AG10803 (cell line): ENCODE data around the gene TSPAN17.
"Not testable (repeated sequence)": the region's sequence is repeated elsewhere in the genome, so short reads cannot be mapped to it uniquely, and the experiment has no call there.

Source experiments
- DNase-seq: peaks from one replicate; pipeline ENCODE4 v3.0.0; 2010; ENCODE audit warnings: low read depth
- H3K4me3 ChIP-seq: 2 replicates; pipeline ENCODE4 v1.5.1; 2011; ENCODE audit warnings: mild to moderate bottlenecking, low read length, control low read depth
- CTCF ChIP-seq: conservative IDR thresholded peaks from 2 replicates; pipeline ENCODE4 v1.5.1; 2011; ENCODE audit warnings: mild to moderate bottlenecking, low read length, control low read depth, inconsistent platforms

The TSPAN17 gene

DNA sequence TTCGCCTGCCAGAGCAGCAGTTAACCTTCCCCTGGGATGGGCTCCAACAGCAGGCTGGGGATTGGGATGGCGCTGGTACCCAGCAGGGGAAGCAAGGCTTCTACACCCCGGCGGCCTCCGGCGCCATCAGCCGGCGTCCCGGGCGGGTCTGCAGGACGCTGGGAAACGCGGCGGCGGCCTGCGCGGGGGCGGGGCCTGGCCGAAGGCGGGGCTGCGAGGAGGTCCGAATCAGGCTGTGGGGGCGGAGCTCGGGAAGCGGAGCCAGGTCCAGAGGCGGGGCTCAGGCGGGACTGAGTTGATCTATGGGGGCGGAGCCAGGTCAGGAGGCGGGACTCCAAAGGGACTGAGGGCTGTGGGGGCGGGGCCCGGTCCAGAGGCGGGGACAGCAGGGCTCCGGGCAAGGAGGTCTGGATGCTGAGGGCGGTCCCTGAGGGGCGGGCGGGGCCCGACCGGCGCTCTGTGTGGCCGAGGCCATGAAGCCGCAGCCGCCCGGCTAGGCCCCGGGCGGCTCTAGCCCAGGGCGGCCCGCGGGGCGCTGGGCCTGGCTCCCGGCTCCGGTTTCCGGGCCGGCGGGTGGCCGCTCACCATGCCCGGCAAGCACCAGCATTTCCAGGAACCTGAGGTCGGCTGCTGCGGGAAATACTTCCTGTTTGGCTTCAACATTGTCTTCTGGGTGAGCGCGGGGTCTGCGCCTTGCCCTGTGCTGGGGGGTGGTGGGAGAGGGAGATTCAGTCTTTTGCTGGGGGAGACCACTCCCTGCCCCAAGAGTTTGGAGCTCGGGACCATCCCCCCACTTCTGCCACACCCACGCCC lies at the start of gene TSPAN17:
Gene TSPAN17 (plus strand): TSS at position 455 of the 813 bp plus-strand sequence. CDS start 132 bp downstream, at position 587.
- peak; percentile 98 for DNase-seq
- H3K4me3 ChIP-seq, result peak within 1 kb of the TSS; percentile 87
- TF ChIP-seq CTCF, result peak; percentile 31

GRCh38 chr5:176599749-176600430 lies 47.4 kb upstream of the TSPAN17 start:
- H3K4me3 ChIP-seq, DNase-seq: not testable (repeated sequence)

DNA sequence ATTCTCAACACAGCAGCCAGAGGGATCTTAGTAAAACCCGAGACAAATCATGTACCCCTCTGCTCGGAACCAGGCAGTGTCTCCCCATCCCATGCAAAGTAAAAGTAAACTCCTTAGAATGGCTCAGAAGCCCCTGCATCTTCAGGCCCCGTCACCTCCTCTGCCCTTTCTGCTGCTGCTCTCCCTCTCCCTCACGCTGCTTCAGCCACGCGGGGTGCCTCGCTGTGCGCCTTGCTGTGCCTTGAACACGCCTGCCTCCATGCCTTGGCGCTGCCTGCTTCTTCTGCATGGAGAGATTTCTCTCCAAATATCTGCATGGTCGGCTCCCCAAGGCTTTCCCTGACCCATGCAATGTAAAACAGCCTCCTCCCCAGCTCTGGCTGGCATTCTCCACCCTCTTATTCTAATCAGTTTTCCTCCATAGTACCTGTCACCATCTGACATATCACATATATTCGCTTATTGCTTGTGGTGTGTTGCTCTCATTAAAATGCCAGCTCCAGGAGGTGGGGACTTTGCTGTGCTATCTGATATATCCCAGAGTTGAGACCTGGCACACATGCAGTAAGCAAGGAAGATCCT lies 45.3 kb upstream of the TSPAN17 start:
- TF ChIP-seq CTCF, result no peak
- H3K4me3 ChIP-seq, result no peak overlapping the region
- DNase-seq, result no peak

- DNase-seq, result no peak
- H3K4me3 ChIP-seq, result no peak overlapping the region
- no peak for TF ChIP-seq CTCF
These were observed 44.2 kb upstream of the TSPAN17 start for GRCh38 chr5:176603091-176603490.

DNA sequence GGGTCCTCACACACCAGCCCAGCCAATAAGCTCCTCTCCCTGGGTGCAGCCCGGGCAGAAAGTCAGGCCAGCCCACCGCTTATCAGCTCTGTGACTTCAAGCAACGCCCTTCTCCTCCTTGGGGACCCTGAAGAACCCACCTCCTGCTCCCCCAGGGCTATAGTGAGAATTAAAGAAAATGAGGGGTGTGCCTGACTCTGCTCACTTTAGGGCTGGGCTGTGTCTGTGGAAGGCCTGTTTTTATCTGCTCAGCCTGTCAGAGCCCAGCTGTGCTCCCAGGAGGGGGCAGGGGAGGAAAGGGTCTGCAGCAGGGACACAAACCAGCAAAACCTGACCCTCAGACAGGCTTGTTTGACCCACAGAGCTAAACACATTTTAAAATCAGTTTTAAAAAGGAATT lies 41.3 kb upstream of the TSPAN17 start:
- no peak overlapping the region for H3K4me3 ChIP-seq
- DNase-seq, result no peak
- no peak for TF ChIP-seq CTCF

- H3K4me3 ChIP-seq, result no peak overlapping the region
- no peak for DNase-seq
- no peak for TF ChIP-seq CTCF
These were observed 40.4 kb upstream of the TSPAN17 start for GRCh38 chr5:176606875-176607274.

- no peak overlapping the region for H3K4me3 ChIP-seq
- no peak for TF ChIP-seq CTCF
- no peak for DNase-seq
These were observed 39.1 kb upstream of the TSPAN17 start for GRCh38 chr5:176608142-176608705.
